GM19324 (cell line): ENCODE results near the gene RNASE2.
"Not testable (repeated sequence)": the region's sequence is repeated elsewhere in the genome, so short reads cannot be mapped to it uniquely, and the experiment has no call there.

Source experiments
- ATAC-seq: cut with Tn5 transposase; IDR thresholded peaks from one replicate; pipeline ENCODE4 v1.9.1; 2021; ENCODE audit warnings: mild to moderate bottlenecking, moderate library complexity; ENCODE audit not compliant: unreplicated experiment, low FRiP score

RNASE2 gene

GRCh38 chr14:20980906-20981305 lies 25.6 kb downstream of the RNASE2 start:
- no peak for ATAC-seq

- no peak for ATAC-seq
These were observed 27.5 kb downstream of the RNASE2 start for GRCh38 chr14:20982646-20983369.

GRCh38 chr14:20985650-20986049 lies 30.4 kb downstream of the RNASE2 start:
- ATAC-seq, result not testable (repeated sequence)

- ATAC-seq, result no peak
These were observed 31.5 kb downstream of the RNASE2 start for GRCh38 chr14:20986811-20987210.

- no peak for ATAC-seq
These were observed 33.6 kb downstream of the RNASE2 start for GRCh38 chr14:20988717-20989470.

- no peak for ATAC-seq
These were observed 34.1 kb downstream of the RNASE2 start for GRCh38 chr14:20989471-20989786.

- ATAC-seq, result peak; percentile 96
These were observed 34.7 kb downstream of the RNASE2 start, which contains the start of gene METTL17 for GRCh38 chr14:20989787-20990600. TSS of gene METTL17 (plus strand) at chr14:20989980. CDS start at chr14:20990003, 23 bp downstream.

GRCh38 chr14:20996521-20996920 lies 41.2 kb downstream of the RNASE2 start:
- no peak for ATAC-seq

- ATAC-seq, result no peak
These were observed 41.8 kb downstream of the RNASE2 start for GRCh38 chr14:20997115-20997514.

- ATAC-seq, result no peak
These were observed 42.3 kb downstream of the RNASE2 start for GRCh38 chr14:20997564-20997963.

- ATAC-seq, result no peak
These were observed 42.9 kb downstream of the RNASE2 start for GRCh38 chr14:20998139-20998538.

- no peak for ATAC-seq
These were observed 43.5 kb downstream of the RNASE2 start, which contains the start of gene SLC39A2 for GRCh38 chr14:20998674-20999366. TSS of gene SLC39A2 (plus strand) at chr14:20999293. CDS start at chr14:20999447, 154 bp downstream.

- no peak for ATAC-seq
These were observed 44.3 kb downstream of the RNASE2 start for GRCh38 chr14:20999591-20999990.

- ATAC-seq, result no peak
These were observed 45.9 kb downstream of the RNASE2 start for GRCh38 chr14:21001218-21001617.

- no peak for ATAC-seq
These were observed 48.6 kb downstream of the RNASE2 start for GRCh38 chr14:21003788-21004346.
